CD4-positive, alpha-beta memory T cell (primary cell): Measurements from ENCODE around the gene UHRF1. TPM values are rescaled to one million over a fixed set of nuclear protein-coding genes. Genes with fewer than 3 reads are reported as not detected.

ENCODE experiments used
- CTCF ChIA-PET: fragments of 350-600 bp; sonication (Branson Sonifier 250); formaldehyde crosslinking; loops from one replicate; lab custom pipeline; 2021; ENCODE audit warnings: inconsistent platforms; ENCODE audit not compliant: partially characterized antibody; lab: Charles Lee
- POLR2A ChIA-PET: fragments of 350-600 bp; sonication (Branson Sonifier 250); formaldehyde crosslinking; loops from one replicate; lab custom pipeline; 2021; ENCODE audit not compliant: partially characterized antibody; lab: Charles Lee
- DNase-seq, 5 donors: peaks; one replicate each; pipeline versions ENCODE4 v3.0.0 to v3.0.0-alpha.2; 2020 to 2022; ENCODE audit warnings: mixed read lengths in 1 of 5
- H3K27ac ChIP-seq: one replicate; pipeline ENCODE4 v1.7.0; 2013; ENCODE audit warnings: low read depth, low read length
- H3K27me3 ChIP-seq: 2 replicates; pipeline ENCODE4 v1.7.0; 2013; ENCODE audit warnings: mild to moderate bottlenecking, low read length, moderate library complexity; ENCODE audit not compliant: insufficient read depth
- H3K36me3 ChIP-seq: 2 replicates; pipeline ENCODE4 v1.7.0; 2013; ENCODE audit warnings: mild to moderate bottlenecking, low read length, moderate library complexity; ENCODE audit not compliant: insufficient read depth
- H3K4me1 ChIP-seq: 2 replicates; pipeline ENCODE4 v1.7.0; 2013; ENCODE audit warnings: mild to moderate bottlenecking, low read length, moderate library complexity; ENCODE audit not compliant: insufficient read depth
- H3K4me3 ChIP-seq, 2 donors: one replicate each; pipeline ENCODE4 v1.7.0; 2013; ENCODE audit warnings: low read length in 2 of 2, mild to moderate bottlenecking in 1 of 2
- H3K9me3 ChIP-seq, 2 donors: one replicate each; pipeline ENCODE4 v1.7.0; 2013; ENCODE audit warnings: low read length in 2 of 2, control low read depth in 1 of 2; ENCODE audit not compliant: control insufficient read depth in 1 of 2
- H3K27ac Mint-ChIP-seq, 7 donors: one replicate each; pipeline ENCODE4 v1.8.0; 2020 to 2021; ENCODE audit warnings: mixed read lengths in 7 of 7, mild to moderate bottlenecking in 6 of 7, inconsistent platforms in 3 of 7, moderate library complexity in 3 of 7
- H3K27me3 Mint-ChIP-seq, 2 donors: one replicate each; pipeline ENCODE4 v1.8.0; 2020 to 2021; ENCODE audit warnings: mixed read lengths in 2 of 2
- H3K36me3 Mint-ChIP-seq, 2 donors: one replicate each; pipeline ENCODE4 v1.8.0; 2020 to 2021; ENCODE audit warnings: mixed read lengths in 2 of 2, inconsistent platforms in 1 of 2, mild to moderate bottlenecking in 1 of 2
- H3K4me1 Mint-ChIP-seq, 4 donors: one replicate each; pipeline ENCODE4 v1.8.0; 2020 to 2021; ENCODE audit warnings: mixed read lengths in 4 of 4, mild to moderate bottlenecking in 1 of 4
- H3K4me3 Mint-ChIP-seq, 8 donors: one replicate each; pipeline ENCODE4 v1.8.0; 2020 to 2021; ENCODE audit warnings: mixed read lengths in 8 of 8, mild to moderate bottlenecking in 7 of 8, moderate library complexity in 6 of 8, inconsistent platforms in 3 of 8
- H3K9me3 Mint-ChIP-seq, 8 donors: one replicate each; pipeline ENCODE4 v1.8.0; 2020 to 2021; ENCODE audit warnings: mixed read lengths in 8 of 8, mild to moderate bottlenecking in 5 of 8, inconsistent platforms in 3 of 8, moderate library complexity in 1 of 8
- intact Hi-C: fragments of 100-400 bp; cut with micrococcal nuclease; formaldehyde crosslinking; loops from one replicate; pipeline ENCODE4 v1.15.1; 2023
- microRNA-seq: library from miRNA; unstranded; fragments of <30 nt; microRNA quantifications from one replicate; pipeline ENCODE4 v1.2.0, GENCODE V29; 2021; ENCODE audit warnings: borderline replicate concordance, borderline number of aligned reads, borderline microRNAs expressed, mixed read lengths
- polyA plus RNA-seq, 2 donors: library from polyadenylated mRNA; unstranded; fragments of 300-500 nt; fragmentation: Illumina TruSeq; gene quantifications; one replicate each; pipeline ENCODE4 v1.2.3, GENCODE V29; 2021
- total RNA-seq, 2 experiments: library from RNA; stranded (reverse); gene quantifications; one replicate each; pipeline ENCODE4 v1.2.3, GENCODE V29; 2021

UHRF1 gene
- total and polyA plus RNA-seq, 4 experiments from 2014 or later = 0.11 to 0.22 (median 0.15) TPM; not detected in 1

DNA sequence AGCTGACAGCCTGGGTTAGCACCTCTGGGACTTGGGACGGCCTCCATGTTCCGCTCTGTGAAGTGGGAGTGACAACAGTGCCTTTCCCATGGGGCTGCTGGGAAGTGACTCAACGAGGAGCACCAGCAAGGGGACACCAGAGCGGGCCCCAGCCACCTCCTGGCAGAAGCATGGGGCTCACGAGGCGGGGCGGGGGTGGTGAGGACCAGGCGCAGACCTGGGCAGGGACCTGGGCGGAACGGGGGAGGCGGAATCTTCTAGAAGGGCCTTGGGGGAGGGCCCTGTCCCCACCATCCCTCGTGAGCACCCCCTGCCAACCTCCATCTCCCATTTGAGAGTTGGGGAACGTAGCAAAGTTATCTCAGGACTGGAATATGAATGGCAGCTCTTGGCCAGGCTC lies 97.5 kb downstream of the UHRF1 start:
- H3K27me3 Mint-ChIP-seq = no peaks in the 10 kb centered on the region
- no peak overlapping the region for H3K4me3 ChIP-seq
- H3K36me3 ChIP-seq = no peaks in the 10 kb centered on the region
- DNase-seq = no peak
- H3K27me3 ChIP-seq = no peaks in the 10 kb centered on the region
- H3K4me3 Mint-ChIP-seq = no peak overlapping the region
- intact Hi-C loops = no loop called here
- CTCF ChIA-PET = no interaction called here
- peaks cover 0 to 8% (median 4%) of the 10 kb centered on the region in 8 donors for H3K9me3 Mint-ChIP-seq
- peaks cover 0 to 12% (median 10%) of the 10 kb centered on the region in 4 donors for H3K4me1 Mint-ChIP-seq
- H3K27ac ChIP-seq = no peak overlapping the region
- no peaks in the 10 kb centered on the region for H3K9me3 ChIP-seq
- no peak overlapping the region for H3K27ac Mint-ChIP-seq
- peaks cover 6 to 17% of the 10 kb centered on the region in 2 donors for H3K36me3 Mint-ChIP-seq
- POLR2A ChIA-PET = no interaction called here
- H3K4me1 ChIP-seq = no peaks in the 10 kb centered on the region

Small RNAs within 50 kb of the gene (microRNA-seq; reads per million reads assigned to microRNA genes)
- gene MIR4747 = not detected

Other genes with a start within 250 kb of the UHRF1 start
- 10 to 100 TPM; 43.0 to 46.4 TPM for gene MYDGF, start 239.2 kb upstream of the UHRF1 start, total RNA-seq
- gene MYDGF, start 239.2 kb upstream of the UHRF1 start, polyA plus RNA-seq = 100 to 1,000 TPM; 128 to 199 TPM
- 10 to 100 TPM; 86.9 to 93.9 TPM for gene DPP9, start 185.7 kb upstream of the UHRF1 start, total RNA-seq
- gene DPP9, start 185.7 kb upstream of the UHRF1 start, polyA plus RNA-seq = 10 to 100 TPM; 10.7 to 31.6 TPM
- 10 to 100 TPM; 16.7 TPM for gene FEM1A, start 117.8 kb upstream of the UHRF1 start, total RNA-seq
- gene FEM1A, start 117.8 kb upstream of the UHRF1 start, polyA plus RNA-seq = 1 to 10 TPM; 1.3 to 3.1 TPM
- 10 to 100 TPM; 16.0 to 17.9 TPM for gene TICAM1, start 77.8 kb upstream of the UHRF1 start, total RNA-seq
- gene TICAM1, start 77.8 kb upstream of the UHRF1 start, polyA plus RNA-seq = 10 to 100 TPM in 1 of 2 donors, 1 to 10 TPM in 1; 2.2 to 18.1 TPM
- gene PLIN3, start 41.8 kb upstream of the UHRF1 start, total RNA-seq = 10 to 100 TPM; 16.0 to 18.2 TPM
- gene PLIN3, start 41.8 kb upstream of the UHRF1 start, polyA plus RNA-seq = 10 to 100 TPM; 30.1 to 50.1 TPM
- gene ARRDC5, start 6.6 kb upstream of the UHRF1 start, total RNA-seq = 10 to 100 TPM in 1 of 2 experiments, 1 to 10 TPM in 1; 9.1 to 13.2 TPM
- 1 to 10 TPM in 1 of 2 donors, under 1 TPM in 1; 0.52 to 1.4 TPM for gene ARRDC5, start 6.6 kb upstream of the UHRF1 start, polyA plus RNA-seq
- 10 to 100 TPM; 47.9 to 50.4 TPM for gene KDM4B, start 59.6 kb downstream of the UHRF1 start, total RNA-seq
- gene KDM4B, start 59.6 kb downstream of the UHRF1 start, polyA plus RNA-seq = 10 to 100 TPM in 1 of 2 donors, 1 to 10 TPM in 1; 3.2 to 11.9 TPM